GM12878 (cell line): ENCODE data around the gene DSTYK. TPM values are rescaled to one million over a fixed set of nuclear protein-coding genes. Genes with fewer than 3 reads are reported as not detected.
A peak's percentile ranks its signal among the peaks of the same experiment; 100 is the strongest.

Experiments
- BHLHE40 ChIP-seq, 2 experiments: fragments of 450-650 bp in 1 of 2; IDR thresholded peaks; 2 replicates each; pipeline ENCODE4 v1.6.1; 2011 to 2017; ENCODE audit warnings: low read depth in 2 of 2, borderline replicate concordance in 1 of 2, improper control_type of control experiment in 1 of 2, low read length in 1 of 2, mild to moderate bottlenecking in 1 of 2
- CBFB ChIP-seq: IDR thresholded peaks from 2 replicates; pipeline ENCODE4 v1.6.1; 2016; ENCODE audit warnings: antibody characterized with exemption, low read depth
- CBX5 ChIP-seq: sonication (generic); IDR thresholded peaks from 2 replicates; pipeline ENCODE4 v1.6.1; 2016; ENCODE audit warnings: low read depth, moderate library complexity, mild to moderate bottlenecking, inconsistent platforms
- CUX1 ChIP-seq: IDR thresholded peaks from 2 replicates; pipeline ENCODE4 v1.6.1; 2012; ENCODE audit warnings: improper control_type of control experiment, low read depth, low read length; ENCODE audit not compliant: insufficient replicate concordance
- E2F4 ChIP-seq: IDR thresholded peaks from 2 replicates; pipeline ENCODE4 v1.6.1; 2012; ENCODE audit warnings: low read depth, low read length, improper control_type of control experiment
- EED ChIP-seq: sonication (generic); IDR thresholded peaks from 2 replicates; pipeline ENCODE4 v1.6.1; 2016; ENCODE audit warnings: antibody characterized with exemption, low read depth
- ESRRA ChIP-seq: IDR thresholded peaks from 2 replicates; pipeline ENCODE4 v1.6.1; 2012; ENCODE audit warnings: mild to moderate bottlenecking, low read length, improper control_type of control experiment
- FOXK2 ChIP-seq: fragments of 450-650 bp; IDR thresholded peaks from 2 replicates; pipeline ENCODE4 v1.6.1; 2017; ENCODE audit warnings: mild to moderate bottlenecking, moderate library complexity
- HDAC2 ChIP-seq: fragments of 200-600 bp; sonication (generic); IDR thresholded peaks from 2 replicates; pipeline ENCODE4 v1.6.1; 2017
- HDGF ChIP-seq: fragments of 450-650 bp; IDR thresholded peaks from 2 replicates; pipeline ENCODE4 v1.6.1; 2016; ENCODE audit warnings: antibody characterized with exemption
- IKZF2 ChIP-seq, 2 experiments: fragments of 450-650 bp; IDR thresholded peaks; 2 replicates each; pipeline ENCODE4 v1.6.1; 2017; ENCODE audit warnings: mild to moderate bottlenecking in 2 of 2, moderate library complexity in 2 of 2
- JUNB ChIP-seq: IDR thresholded peaks from 2 replicates; pipeline ENCODE4 v1.6.1; 2016; ENCODE audit warnings: antibody characterized with exemption, mild to moderate bottlenecking
- JUND ChIP-seq: IDR thresholded peaks from 2 replicates; pipeline ENCODE4 v1.6.1; 2012; ENCODE audit warnings: low read depth, mild to moderate bottlenecking, low read length, improper control_type of control experiment, moderate library complexity
- KDM1A ChIP-seq: fragments of 200-600 bp; sonication (generic); IDR thresholded peaks from 2 replicates; pipeline ENCODE4 v1.6.1; 2016; ENCODE audit warnings: borderline replicate concordance
- LARP7 ChIP-seq: fragments of 450-650 bp; IDR thresholded peaks from 2 replicates; pipeline ENCODE4 v1.6.1; 2017; ENCODE audit warnings: mild to moderate bottlenecking
- NBN ChIP-seq: fragments of 450-650 bp; IDR thresholded peaks from 2 replicates; pipeline ENCODE4 v1.6.1; 2016
- NR2C1 ChIP-seq: fragments of 450-650 bp; IDR thresholded peaks from 2 replicates; pipeline ENCODE4 v1.6.1; 2017; ENCODE audit warnings: antibody characterized with exemption, mild to moderate bottlenecking, moderate library complexity
- PML ChIP-seq: IDR thresholded peaks from 2 replicates; pipeline ENCODE4 v1.6.1; 2012; ENCODE audit warnings: low read length, inconsistent platforms
- RELA ChIP-seq: fragments of 450-650 bp; IDR thresholded peaks from 2 replicates; pipeline ENCODE4 v1.8.0; 2014; ENCODE audit warnings: borderline replicate concordance; ENCODE audit not compliant: partially characterized antibody
- SMAD5 ChIP-seq: IDR thresholded peaks from 2 replicates; pipeline ENCODE4 v1.6.1; 2016; ENCODE audit warnings: antibody characterized with exemption, low read depth
- SUZ12 ChIP-seq: fragments of 200-600 bp; sonication (generic); IDR thresholded peaks from one replicate; pipeline ENCODE4 v1.6.1; 2018; ENCODE audit warnings: antibody characterized with exemption, mild to moderate bottlenecking; ENCODE audit not compliant: unreplicated experiment
- WRNIP1 ChIP-seq: IDR thresholded peaks from 2 replicates; pipeline ENCODE4 v1.6.1; 2011; ENCODE audit warnings: low read depth, low read length, improper control_type of control experiment, borderline replicate concordance
- ZNF24 ChIP-seq: fragments of 450-650 bp; IDR thresholded peaks from 2 replicates; pipeline ENCODE4 v1.6.1; 2017; ENCODE audit warnings: antibody characterized with exemption, mild to moderate bottlenecking
- polyA plus RNA-seq, 11 experiments: library from polyadenylated mRNA; depleted of rRNA in 4 of 11; unstranded in 6 of 11; stranded (reverse) in 5 of 11; fragments of >200 nt; fragmentation: Nextera tagmentation in 4 of 11; fragmentation: Illumina TruSeq in 1 of 11; extraction: Ambion mirVana in 4 of 11; extraction: Trizol in 1 of 11; gene quantifications; 1 replicate in 1 of 11; 2 replicates in 10 of 11; pipeline versions ENCODE4 v1.2.1 to v1.2.3, GENCODE V29; 2011 to 2016; ENCODE audit warnings: inconsistent platforms in 2 of 11, missing spikeins in 2 of 11, low read depth in 1 of 11
- total RNA-seq, 4 experiments: library from RNA; depleted of rRNA in 3 of 4; stranded (reverse); fragments of >200 nt in 3 of 4; fragmentation: Illumina TruSeq in 1 of 4; extraction: Trizol in 1 of 4; gene quantifications; 2 replicates each; pipeline versions ENCODE4 v1.2.1 to v1.2.3, GENCODE V29; 2013 to 2021
- TF ChIP-seq, protein P1 (sequence below): IDR thresholded peaks from 2 replicates; pipeline ENCODE4 v1.6.1; 2012; ENCODE audit warnings: low read depth, low read length, improper control_type of control experiment

Gene DSTYK
- total and polyA plus RNA-seq, 10 of the 15 experiments (the other 5 are each of a cell fraction or from before 2014, with no cell fraction given) = 2.7 to 5.5 (median 3.6) TPM

DNA sequence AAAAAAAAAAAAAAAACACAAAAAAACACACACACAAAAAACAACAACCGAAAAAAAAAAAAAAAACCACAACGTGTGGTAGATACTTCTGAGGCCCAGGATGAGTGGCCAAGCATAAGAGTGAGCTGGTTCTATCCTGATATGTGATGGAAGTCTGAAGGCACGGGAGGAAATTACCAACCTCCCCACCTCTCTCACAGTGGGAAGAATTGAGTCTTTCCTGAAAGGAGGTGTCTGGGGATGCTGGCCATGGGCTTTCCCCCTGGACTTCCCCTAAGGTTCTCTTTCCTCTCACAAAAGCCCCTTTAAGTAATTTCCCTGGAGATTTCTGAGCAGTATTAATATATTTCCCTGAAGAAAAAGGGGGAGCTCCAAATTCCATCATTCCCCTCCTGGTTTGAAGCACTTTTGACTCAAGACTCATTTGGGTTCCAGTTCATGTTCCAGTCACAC is 21.5 kb upstream of the DSTYK start (continued):
- TF ChIP-seq SMAD5 (no peak), CBFB (no peak), SUZ12 (no peak), NR2C1 (no peak), ESRRA (no peak), EED (peak; percentile 92), JUNB (no peak), CBX5 (no peak), WRNIP1 (no peak), IKZF2 (IDR thresholded peaks at IDR 0.05) (peak; percentile 72 to 76), E2F4 (no peak), LARP7 (no peak), FOXK2 (no peak), HDAC2 (no peak), NBN (peak; percentile 71; the same call in 1 of the 2 replicates), JUND (no peak), HDGF (no peak), BHLHE40 (IDR thresholded peaks at IDR 0.05; ENCODE audit: borderline replicate concordance in 1 of 2, low read depth in 2 of 2, low read length in 1 of 2) (no peak), PML (no peak), KDM1A (no peak), CUX1 (no peak), RELA (peak; percentile 75), ZNF24 (no peak)
- TF ChIP-seq, protein P1, sequence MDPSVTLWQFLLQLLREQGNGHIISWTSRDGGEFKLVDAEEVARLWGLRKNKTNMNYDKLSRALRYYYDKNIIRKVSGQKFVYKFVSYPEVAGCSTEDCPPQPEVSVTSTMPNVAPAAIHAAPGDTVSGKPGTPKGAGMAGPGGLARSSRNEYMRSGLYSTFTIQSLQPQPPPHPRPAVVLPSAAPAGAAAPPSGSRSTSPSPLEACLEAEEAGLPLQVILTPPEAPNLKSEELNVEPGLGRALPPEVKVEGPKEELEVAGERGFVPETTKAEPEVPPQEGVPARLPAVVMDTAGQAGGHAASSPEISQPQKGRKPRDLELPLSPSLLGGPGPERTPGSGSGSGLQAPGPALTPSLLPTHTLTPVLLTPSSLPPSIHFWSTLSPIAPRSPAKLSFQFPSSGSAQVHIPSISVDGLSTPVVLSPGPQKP = no peak
